Neural cell (in vitro differentiated cells): Measurements from ENCODE around the gene DPP10. TPM values are rescaled to one million over a fixed set of nuclear protein-coding genes. Genes with fewer than 3 reads are reported as not detected.

Experiments used
- H2AFZ ChIP-seq: fragments of 200-600, 300-800 bp; sonication (generic), shearing (Covaris generic); 2 replicates; pipeline ENCODE4 v1.6.0; 2014; ENCODE audit warnings: low read depth, mild to moderate bottlenecking, antibody characterized with exemption, low read length, moderate library complexity
- H3F3A ChIP-seq: fragments of 200-600 bp; shearing (Covaris generic); 2 replicates; pipeline ENCODE4 v1.6.1; 2016; ENCODE audit warnings: mild to moderate bottlenecking, moderate library complexity, mixed read lengths, antibody characterized with exemption, low read length; ENCODE audit not compliant: insufficient read depth, poor library complexity, severe bottlenecking
- H3K27ac ChIP-seq: fragments of 200-600, 300-800 bp; sonication (generic), shearing (Covaris generic); 2 replicates; pipeline ENCODE4 v1.5.1; 2014; ENCODE audit warnings: mild to moderate bottlenecking, low read length, moderate library complexity
- H3K27me3 ChIP-seq: fragments of 300-800, 200-600 bp; sonication (generic), shearing (Covaris generic); 2 replicates; pipeline ENCODE4 v1.6.0; 2014; ENCODE audit warnings: mild to moderate bottlenecking, low read depth, low read length, moderate library complexity; ENCODE audit not compliant: insufficient read depth
- H3K36me3 ChIP-seq: fragments of 300-800, 200-600 bp; sonication (generic), shearing (Covaris generic); 2 replicates; pipeline ENCODE4 v1.5.1; 2014; ENCODE audit warnings: mild to moderate bottlenecking, antibody characterized with exemption, low read length, moderate library complexity; ENCODE audit not compliant: insufficient read depth
- H3K4me2 ChIP-seq: fragments of 300-800, 200-600 bp; sonication (generic), shearing (Covaris generic); 2 replicates; pipeline ENCODE4 v1.6.0; 2014; ENCODE audit warnings: mild to moderate bottlenecking, low read length
- H3K4me3 ChIP-seq: fragments of 300-800, 200-600 bp; sonication (generic), shearing (Covaris generic); 2 replicates; pipeline ENCODE4 v1.5.1; 2014; ENCODE audit warnings: mild to moderate bottlenecking, low read length, moderate library complexity
- H3K79me2 ChIP-seq: fragments of 200-600 bp; shearing (Covaris generic); replicated peaks from 2 replicates; pipeline ENCODE4 v1.6.0; 2014; ENCODE audit warnings: mild to moderate bottlenecking, low read length, moderate library complexity; ENCODE audit not compliant: insufficient read depth
- H3K9ac ChIP-seq: fragments of 300-800, 200-600 bp; sonication (generic), shearing (Covaris generic); 2 replicates; pipeline ENCODE4 v1.6.1; 2016; ENCODE audit warnings: mild to moderate bottlenecking, low read length, mixed read lengths
- H3K9me2 ChIP-seq: fragments of 200-600 bp; shearing (Covaris generic); 2 replicates; pipeline ENCODE4 v1.6.1; 2016; ENCODE audit warnings: mild to moderate bottlenecking, low read length, mixed read lengths; ENCODE audit not compliant: insufficient read depth
- H3K9me3 ChIP-seq: fragments of 200-600, 300-800 bp; sonication (generic), shearing (Covaris generic); 2 replicates; pipeline ENCODE4 v1.6.1; 2016; ENCODE audit warnings: mild to moderate bottlenecking, mixed run types, low read length, moderate library complexity, mixed read lengths
- H4K20me1 ChIP-seq: fragments of 200-600 bp; shearing (Covaris generic); 2 replicates; pipeline ENCODE4 v1.6.1; 2016; ENCODE audit warnings: mild to moderate bottlenecking, mixed run types; ENCODE audit not compliant: insufficient read depth
- EP300 ChIP-seq: fragments of 450-650 bp; conservative IDR thresholded peaks from 2 replicates; pipeline ENCODE4 v1.6.1; 2014; ENCODE audit warnings: antibody characterized with exemption, mild to moderate bottlenecking, moderate library complexity; ENCODE audit not compliant: poor library complexity, severe bottlenecking
- EZH2 ChIP-seq: fragments of 200-600, 300-800 bp; shearing (Covaris generic), sonication (generic); IDR thresholded peaks from 2 replicates; pipeline ENCODE4 v1.6.1; 2014; ENCODE audit warnings: antibody characterized with exemption, low read length, borderline replicate concordance, mild to moderate bottlenecking; ENCODE audit not compliant: insufficient read depth, poor library complexity, severe bottlenecking
- MXI1 ChIP-seq: fragments of 450-650 bp; conservative IDR thresholded peaks from 2 replicates; pipeline ENCODE4 v1.6.1; 2014; ENCODE audit warnings: antibody characterized with exemption, mild to moderate bottlenecking; ENCODE audit not compliant: poor library complexity, severe bottlenecking
- POLR2AphosphoS5 ChIP-seq: IDR thresholded peaks from 2 replicates; pipeline ENCODE4 v1.6.1; 2012
- RAD21 ChIP-seq: fragments of 450-650 bp; conservative IDR thresholded peaks from 2 replicates; pipeline ENCODE4 v1.6.1; 2014; ENCODE audit warnings: antibody characterized with exemption, mild to moderate bottlenecking, moderate library complexity
- SMC3 ChIP-seq: fragments of 450-650 bp; conservative IDR thresholded peaks from 2 replicates; pipeline ENCODE4 v1.6.1; 2014; ENCODE audit warnings: antibody characterized with exemption, mild to moderate bottlenecking, moderate library complexity; ENCODE audit not compliant: poor library complexity
- TAF1 ChIP-seq: IDR thresholded peaks from 2 replicates; pipeline ENCODE4 v1.6.1; 2012; ENCODE audit warnings: low read depth
- polyA plus RNA-seq: library from polyadenylated mRNA; depleted of rRNA; stranded (reverse); fragments of >200 nt; gene quantifications from 2 replicates; pipeline ENCODE4 v1.2.3, GENCODE V29; 2014
- TF ChIP-seq, protein P1 (sequence below): fragments of 450-650 bp; IDR thresholded peaks from 2 replicates; pipeline ENCODE4 v1.5.1; 2014; ENCODE audit warnings: antibody characterized with exemption, mild to moderate bottlenecking, moderate library complexity; ENCODE audit not compliant: poor library complexity, severe bottlenecking
- TF ChIP-seq, protein P2 (sequence below): IDR thresholded peaks from 2 replicates; pipeline ENCODE4 v1.6.1; 2012; ENCODE audit warnings: borderline replicate concordance

DPP10 gene
- polyA plus RNA-seq, 1 donor from 2014 or later: 13.9 TPM

DNA sequence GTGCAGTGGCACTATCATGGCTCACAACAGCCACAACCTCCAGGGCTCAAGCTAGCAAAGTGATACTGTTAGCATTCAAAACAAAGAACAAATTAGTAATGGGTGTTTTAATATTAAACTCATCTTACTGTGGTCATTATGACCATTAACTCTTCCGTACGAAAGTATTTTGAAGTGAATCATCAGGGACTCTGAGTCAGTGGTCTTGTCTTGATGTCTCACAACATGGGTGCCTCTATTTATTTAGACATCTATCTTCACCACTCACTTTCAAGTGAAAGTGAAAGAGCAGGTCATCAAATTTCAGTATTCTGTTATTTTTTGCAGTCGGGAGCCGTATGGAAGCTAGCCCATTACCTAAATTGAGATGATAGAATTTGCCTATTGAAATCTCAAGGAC, 1118.2 kb downstream of the DPP10 start:
- H3K79me2 ChIP-seq: no peaks in the 10 kb centered on the region
- no peaks in the 10 kb centered on the region for H3K36me3 ChIP-seq
- no peak overlapping the region for H2AFZ ChIP-seq
- no peaks in the 10 kb centered on the region for H3K27me3 ChIP-seq
- TF ChIP-seq EZH2 (no peak), RAD21 (no peak), POLR2AphosphoS5 (no peak)
- TF ChIP-seq, protein P1, sequence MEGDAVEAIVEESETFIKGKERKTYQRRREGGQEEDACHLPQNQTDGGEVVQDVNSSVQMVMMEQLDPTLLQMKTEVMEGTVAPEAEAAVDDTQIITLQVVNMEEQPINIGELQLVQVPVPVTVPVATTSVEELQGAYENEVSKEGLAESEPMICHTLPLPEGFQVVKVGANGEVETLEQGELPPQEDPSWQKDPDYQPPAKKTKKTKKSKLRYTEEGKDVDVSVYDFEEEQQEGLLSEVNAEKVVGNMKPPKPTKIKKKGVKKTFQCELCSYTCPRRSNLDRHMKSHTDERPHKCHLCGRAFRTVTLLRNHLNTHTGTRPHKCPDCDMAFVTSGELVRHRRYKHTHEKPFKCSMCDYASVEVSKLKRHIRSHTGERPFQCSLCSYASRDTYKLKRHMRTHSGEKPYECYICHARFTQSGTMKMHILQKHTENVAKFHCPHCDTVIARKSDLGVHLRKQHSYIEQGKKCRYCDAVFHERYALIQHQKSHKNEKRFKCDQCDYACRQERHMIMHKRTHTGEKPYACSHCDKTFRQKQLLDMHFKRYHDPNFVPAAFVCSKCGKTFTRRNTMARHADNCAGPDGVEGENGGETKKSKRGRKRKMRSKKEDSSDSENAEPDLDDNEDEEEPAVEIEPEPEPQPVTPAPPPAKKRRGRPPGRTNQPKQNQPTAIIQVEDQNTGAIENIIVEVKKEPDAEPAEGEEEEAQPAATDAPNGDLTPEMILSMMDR: no peak
- TF ChIP-seq, protein P2, sequence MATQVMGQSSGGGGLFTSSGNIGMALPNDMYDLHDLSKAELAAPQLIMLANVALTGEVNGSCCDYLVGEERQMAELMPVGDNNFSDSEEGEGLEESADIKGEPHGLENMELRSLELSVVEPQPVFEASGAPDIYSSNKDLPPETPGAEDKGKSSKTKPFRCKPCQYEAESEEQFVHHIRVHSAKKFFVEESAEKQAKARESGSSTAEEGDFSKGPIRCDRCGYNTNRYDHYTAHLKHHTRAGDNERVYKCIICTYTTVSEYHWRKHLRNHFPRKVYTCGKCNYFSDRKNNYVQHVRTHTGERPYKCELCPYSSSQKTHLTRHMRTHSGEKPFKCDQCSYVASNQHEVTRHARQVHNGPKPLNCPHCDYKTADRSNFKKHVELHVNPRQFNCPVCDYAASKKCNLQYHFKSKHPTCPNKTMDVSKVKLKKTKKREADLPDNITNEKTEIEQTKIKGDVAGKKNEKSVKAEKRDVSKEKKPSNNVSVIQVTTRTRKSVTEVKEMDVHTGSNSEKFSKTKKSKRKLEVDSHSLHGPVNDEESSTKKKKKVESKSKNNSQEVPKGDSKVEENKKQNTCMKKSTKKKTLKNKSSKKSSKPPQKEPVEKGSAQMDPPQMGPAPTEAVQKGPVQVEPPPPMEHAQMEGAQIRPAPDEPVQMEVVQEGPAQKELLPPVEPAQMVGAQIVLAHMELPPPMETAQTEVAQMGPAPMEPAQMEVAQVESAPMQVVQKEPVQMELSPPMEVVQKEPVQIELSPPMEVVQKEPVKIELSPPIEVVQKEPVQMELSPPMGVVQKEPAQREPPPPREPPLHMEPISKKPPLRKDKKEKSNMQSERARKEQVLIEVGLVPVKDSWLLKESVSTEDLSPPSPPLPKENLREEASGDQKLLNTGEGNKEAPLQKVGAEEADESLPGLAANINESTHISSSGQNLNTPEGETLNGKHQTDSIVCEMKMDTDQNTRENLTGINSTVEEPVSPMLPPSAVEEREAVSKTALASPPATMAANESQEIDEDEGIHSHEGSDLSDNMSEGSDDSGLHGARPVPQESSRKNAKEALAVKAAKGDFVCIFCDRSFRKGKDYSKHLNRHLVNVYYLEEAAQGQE: no peak
- H3K9me2 ChIP-seq: no peaks in the 10 kb centered on the region
- H3K4me2 ChIP-seq: no peak overlapping the region
- no peak overlapping the region for H3K9ac ChIP-seq
- H3F3A ChIP-seq: no peaks in the 10 kb centered on the region
- no peaks in the 10 kb centered on the region for H4K20me1 ChIP-seq
- H3K4me3 ChIP-seq: no peak overlapping the region
- H3K9me3 ChIP-seq: no peaks in the 10 kb centered on the region
- H3K27ac ChIP-seq: no peak overlapping the region

DNA sequence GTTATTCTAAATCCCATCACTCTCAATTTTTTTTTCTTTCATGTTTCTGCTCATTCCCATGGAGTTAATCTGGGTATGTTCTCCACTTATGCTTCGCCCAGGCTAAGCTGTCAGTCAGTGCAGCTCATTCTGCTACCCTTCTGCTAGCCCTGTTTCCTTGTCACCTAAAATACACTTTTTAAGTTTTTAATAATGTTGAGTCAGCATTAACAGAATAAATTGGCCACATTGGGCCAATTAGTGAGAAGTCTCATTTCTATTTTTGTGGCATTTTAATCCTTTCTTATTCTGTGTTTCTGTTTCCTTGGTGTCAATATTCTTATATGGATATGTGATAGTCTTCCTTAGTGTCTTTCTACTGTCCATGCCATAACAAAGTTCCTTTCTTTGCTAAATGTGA, 1126.2 kb downstream of the DPP10 start:
- Histone ChIP-seq H3K4me2 (no peak overlapping the region), H4K20me1 (no peaks in the 10 kb centered on the region), H3K27ac (no peak overlapping the region), H3K36me3 (no peaks in the 10 kb centered on the region), H3K9me3 (no peaks in the 10 kb centered on the region), H3K9ac (no peak overlapping the region), H3F3A (no peaks in the 10 kb centered on the region), H3K4me3 (no peak overlapping the region), H3K79me2 (no peaks in the 10 kb centered on the region), H3K27me3 (no peaks in the 10 kb centered on the region), H3K9me2 (no peaks in the 10 kb centered on the region), H2AFZ (no peak overlapping the region)
- TF ChIP-seq POLR2AphosphoS5: no peak
- no peak for TF ChIP-seq EP300
- no peak for TF ChIP-seq EZH2
- no peak for TF ChIP-seq MXI1
- no peak for TF ChIP-seq RAD21
- no peak for TF ChIP-seq TAF1
- TF ChIP-seq, protein P1: no peak
- TF ChIP-seq, protein P2: no peak
- no peak for TF ChIP-seq SMC3
